D721Med (cell line): ENCODE results near the gene SPATA31C1.

ENCODE experiments used
- DNase-seq: peaks from one replicate; pipeline ENCODE4 v3.0.0; 2011; ENCODE audit warnings: low spot score; ENCODE audit not compliant: insufficient read length
- FAIRE-seq: peaks from 2 replicates; lab custom pipeline; 2011; peaks lifted over from hg19 to GRCh38; lab: Jason Lieb, UNC
- TF ChIP-seq, protein P1 (sequence below): IDR thresholded peaks from 2 replicates; pipeline ENCODE4 v1.5.1; 2012; ENCODE audit warnings: mild to moderate bottlenecking, control low read depth; ENCODE audit not compliant: insufficient read depth; ENCODE audit errors: missing control alignments

The SPATA31C1 gene

DNA sequence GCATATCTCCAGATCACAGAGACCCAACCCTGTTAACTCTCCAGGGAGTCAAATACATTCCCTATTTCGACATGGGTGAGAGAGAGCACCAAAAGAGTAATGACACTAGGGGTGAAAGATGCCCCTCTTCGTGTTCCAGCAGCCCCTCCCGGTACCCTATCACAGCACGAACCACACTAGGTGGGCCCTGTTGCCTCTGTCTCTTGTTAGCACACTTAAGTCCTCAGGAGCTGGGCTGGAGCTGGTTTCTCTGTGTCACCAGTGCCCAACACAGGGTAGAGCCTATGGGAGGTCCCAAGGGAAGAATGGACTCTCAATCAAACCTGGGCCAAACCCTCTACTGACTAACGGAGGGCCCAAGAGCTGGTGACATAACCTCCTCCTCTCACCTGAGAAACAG is 55.4 kb downstream of the SPATA31C1 start:
- FAIRE-seq (no peak), DNase-seq (no peak)
- TF ChIP-seq, protein P1, sequence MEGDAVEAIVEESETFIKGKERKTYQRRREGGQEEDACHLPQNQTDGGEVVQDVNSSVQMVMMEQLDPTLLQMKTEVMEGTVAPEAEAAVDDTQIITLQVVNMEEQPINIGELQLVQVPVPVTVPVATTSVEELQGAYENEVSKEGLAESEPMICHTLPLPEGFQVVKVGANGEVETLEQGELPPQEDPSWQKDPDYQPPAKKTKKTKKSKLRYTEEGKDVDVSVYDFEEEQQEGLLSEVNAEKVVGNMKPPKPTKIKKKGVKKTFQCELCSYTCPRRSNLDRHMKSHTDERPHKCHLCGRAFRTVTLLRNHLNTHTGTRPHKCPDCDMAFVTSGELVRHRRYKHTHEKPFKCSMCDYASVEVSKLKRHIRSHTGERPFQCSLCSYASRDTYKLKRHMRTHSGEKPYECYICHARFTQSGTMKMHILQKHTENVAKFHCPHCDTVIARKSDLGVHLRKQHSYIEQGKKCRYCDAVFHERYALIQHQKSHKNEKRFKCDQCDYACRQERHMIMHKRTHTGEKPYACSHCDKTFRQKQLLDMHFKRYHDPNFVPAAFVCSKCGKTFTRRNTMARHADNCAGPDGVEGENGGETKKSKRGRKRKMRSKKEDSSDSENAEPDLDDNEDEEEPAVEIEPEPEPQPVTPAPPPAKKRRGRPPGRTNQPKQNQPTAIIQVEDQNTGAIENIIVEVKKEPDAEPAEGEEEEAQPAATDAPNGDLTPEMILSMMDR: no peak
